Adrenal gland (tissue), 12 donors: ENCODE data around the gene LEF1. TPM values are rescaled to one million over a fixed set of nuclear protein-coding genes. Genes with fewer than 3 reads are reported as not detected.
A peak's percentile ranks its signal among the peaks of the same experiment; 100 is the strongest.

ENCODE experiments used
- DNase-seq, 7 donors: peaks; one replicate each; pipeline ENCODE4 v3.0.0-alpha.2; 2019 to 2020
- H3K27ac ChIP-seq, 5 donors: fragments of 200-600 bp; sonication (generic) in 4 of 5; 1 replicate in 3 of 5; 2 replicates in 2 of 5; pipeline versions ENCODE4 v1.5.1 to v1.8.0; 2016 to 2020; ENCODE audit warnings: mild to moderate bottlenecking in 1 of 5
- H3K27me3 ChIP-seq: fragments of 200-600 bp; 2 replicates; pipeline ENCODE4 v1.8.0; 2021
- H3K36me3 ChIP-seq, 2 donors: fragments of 200-600 bp; replicated peaks in 1 of 2; 1 replicate in 1 of 2; 2 replicates in 1 of 2; pipeline versions ENCODE4 v1.5.1 to v1.8.0; 2018 to 2022
- H3K4me1 ChIP-seq, 2 donors: fragments of 200-600 bp; replicated peaks in 1 of 2; 1 replicate in 1 of 2; 2 replicates in 1 of 2; pipeline versions ENCODE4 v1.5.1 to v1.8.0; 2018 to 2021
- H3K4me3 ChIP-seq, 4 donors: fragments of 200-600 bp; sonication (generic) in 3 of 4; one replicate each; pipeline ENCODE4 v1.5.1; 2016 to 2018
- H3K9me3 ChIP-seq, 3 donors: fragments of 200-600 bp; sonication (generic) in 1 of 3; replicated peaks in 1 of 3; 1 replicate in 2 of 3; 2 replicates in 1 of 3; pipeline versions ENCODE4 v1.5.1 to v1.8.0; 2016 to 2021
- CTCF ChIP-seq, 6 experiments: fragments of 450-650 bp in 4 of 6; fragments of 200-600 bp in 2 of 6; sonication (generic) in 1 of 6; IDR thresholded peaks; 1 replicate in 5 of 6; 2 replicates in 1 of 6; pipeline versions ENCODE4 v1.5.1 to v1.8.0; 2016 to 2021; ENCODE audit warnings: antibody characterized with exemption in 6 of 6, mild to moderate bottlenecking in 2 of 6, moderate library complexity in 1 of 6
- POLR2A ChIP-seq, 2 donors: fragments of 450-650 bp; IDR thresholded peaks; one replicate each; pipeline ENCODE4 v1.6.1; 2017; ENCODE audit warnings: antibody characterized with exemption in 2 of 2, mild to moderate bottlenecking in 2 of 2, moderate library complexity in 1 of 2
- WGBS, 4 donors: extraction: QIAGEN DNeasy Blood & Tissue Kit in 2 of 4; methylation state at CpG; one replicate each; pipeline versions ENCODE4 v1.1.5 to v1.1.7; 2013 to 2017; 5-methylcytosine and 5-hydroxymethylcytosine counted together
- intact Hi-C, 2 donors: fragments of 100-400 bp; cut with DNase I; formaldehyde crosslinking; loops; one replicate each; pipeline versions ENCODE4 v1.14.1 to v1.15.0; 2022 to 2023
- polyA plus RNA-seq, 3 donors: library from polyadenylated mRNA; stranded (reverse); fragments of 200-250 nt in 2 of 3; fragments of 350-450 nt in 1 of 3; fragmentation: Illumina TruSeq in 1 of 3; extraction: RNeasy Lipid Tissue Mini Kit (QIAGEN cat#74804) in 1 of 3; gene quantifications; one replicate each; pipeline ENCODE4 v1.2.3, GENCODE V29; 2013 to 2014
- total RNA-seq, 9 donors: library from RNA; depleted of rRNA in 4 of 9; stranded (reverse); fragments of >200 nt in 4 of 9; fragments of 120-200 nt in 1 of 9; fragmentation: NEBNext Ultra II Directional in 1 of 9; extraction: Animal tissue kit (Norgen Biotek cat#: 25700) in 1 of 9; gene quantifications; one replicate each; pipeline versions ENCODE4 v1.1.0 to v1.2.4, GENCODE V29; 2013 to 2023
- donor health status: healthy with polysubstance abuse.
- donor health status: Bipolar disorder and iron deficiency.
- donor health status: DM: yes; HTN: yes; CAD: no.
- donor health status: DM: no; HTN: no; CAD: no.
- donor health status: DM: no; HTN: no; CAD: no.
- donor health status: DM: yes; HTN: yes; CAD: no.

The LEF1 gene
- total and polyA plus RNA-seq, 12 donors, result 6.1 to 78.2 (median 41.5) TPM

DNA sequence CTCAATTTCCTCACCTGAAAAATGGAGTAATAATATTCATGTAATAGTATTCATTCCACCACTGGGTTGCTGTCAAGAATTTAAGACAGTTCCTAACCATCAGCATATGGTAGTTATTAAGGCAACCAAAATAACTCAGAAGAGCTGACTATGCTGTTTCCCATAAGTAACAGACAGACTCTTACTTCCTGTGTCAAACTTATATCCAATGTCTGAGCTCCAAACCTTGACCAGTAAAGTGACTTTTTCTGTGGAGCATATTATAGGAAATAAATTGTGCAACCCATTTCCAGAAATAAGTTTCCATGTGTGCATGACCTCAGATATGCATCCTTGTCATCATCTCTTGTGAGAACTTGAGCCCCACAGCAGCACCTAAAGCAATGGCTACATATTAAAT lies 100.3 kb downstream of the LEF1 start:
- H3K9me3 ChIP-seq, result no peaks in the 10 kb centered on the region
- H3K27ac ChIP-seq, result no peak overlapping the region
- no peak overlapping the region for H3K4me3 ChIP-seq
- no peaks in the 10 kb centered on the region for H3K4me1 ChIP-seq
- no peaks in the 10 kb centered on the region for H3K27me3 ChIP-seq
- H3K36me3 ChIP-seq, result no peaks in the 10 kb centered on the region
- TF ChIP-seq CTCF (IDR thresholded peaks at IDR 0.05), result no peak
- TF ChIP-seq POLR2A (IDR thresholded peaks at IDR 0.05), result no peak
- intact Hi-C loops, result no loop called here
- DNase-seq, result no peak

GRCh38 chr4:108060686-108061321 lies 107.9 kb downstream of the LEF1 start:
- Histone ChIP-seq H3K36me3 (no peaks in the 10 kb centered on the region), H3K27ac (no peak overlapping the region), H3K4me1 (no peaks in the 10 kb centered on the region), H3K9me3 (no peaks in the 10 kb centered on the region), H3K27me3 (no peaks in the 10 kb centered on the region), H3K4me3 (no peak overlapping the region)
- TF ChIP-seq CTCF (IDR thresholded peaks at IDR 0.05) (no peak), POLR2A (IDR thresholded peaks at IDR 0.05) (no peak)
- no peak for DNase-seq
- 61 to 66% (median 61%) methylated on average over 5 of the region's 5 CpGs for WGBS, 4 donors
- intact Hi-C loops, result no loop called here

- peak in 6 of 7 donors; percentile 30 to 46 (median 35) for DNase-seq
- no peaks in the 10 kb centered on the region for H3K4me1 ChIP-seq
- no peak overlapping the region for H3K27ac ChIP-seq
- TF ChIP-seq POLR2A (IDR thresholded peaks at IDR 0.05) (no peak), CTCF (IDR thresholded peaks at IDR 0.05) (peak; percentile 7 to 57 (median 48))
- no peak overlapping the region for H3K4me3 ChIP-seq
- H3K27me3 ChIP-seq, result no peaks in the 10 kb centered on the region
- no peaks in the 10 kb centered on the region for H3K9me3 ChIP-seq
- 47 to 53% (median 49%) methylated on average over 5 of the region's 5 CpGs for whole genome bisulfite sequencing, 4 donors
- intact Hi-C loops, result no loop called here
- no peaks in the 10 kb centered on the region for H3K36me3 ChIP-seq
Observed at GRCh38 chr4:108060164-108060563, 108.6 kb downstream of the LEF1 start.

DNA sequence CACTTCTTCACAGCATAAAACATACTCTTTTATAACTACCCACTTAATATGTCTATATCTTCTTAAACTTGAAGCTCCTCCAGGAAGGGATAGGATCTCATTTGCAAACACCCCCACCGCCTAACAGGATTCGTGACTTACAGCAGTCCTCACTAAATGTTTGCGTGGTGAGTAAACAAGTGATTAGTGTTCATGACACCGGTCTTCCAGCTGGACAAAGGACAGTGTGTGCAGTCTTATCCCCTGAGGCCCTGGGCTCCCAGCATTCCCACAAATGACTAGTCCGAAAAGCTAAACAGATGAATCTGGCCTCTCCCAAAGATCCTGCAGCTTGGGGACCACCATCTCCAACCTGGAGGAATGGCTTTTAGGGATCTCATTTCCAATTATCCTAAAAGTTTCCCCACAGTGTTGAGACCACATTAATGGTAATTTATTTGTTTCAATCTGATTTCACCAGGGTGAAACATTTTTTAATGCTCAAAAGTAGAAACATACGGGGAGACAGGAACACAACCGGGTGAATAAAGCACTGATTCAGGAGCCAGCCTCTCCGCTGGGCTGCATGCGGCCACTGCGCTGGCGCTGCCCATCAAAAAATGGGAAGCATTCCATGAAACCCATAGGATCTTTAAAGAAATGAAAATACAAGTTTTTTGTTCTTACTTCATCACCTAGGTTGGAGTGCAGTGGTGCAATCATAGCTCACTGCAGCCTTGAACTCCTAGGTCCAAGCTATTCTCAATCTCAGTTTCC lies 109.9 kb downstream of the LEF1 start:
- 82 to 83% (median 83%) methylated on average over 11 of the region's 11 CpGs for WGBS, 4 donors
- peak in 1 of 7 donors; percentile 25 for DNase-seq
- TF ChIP-seq CTCF (IDR thresholded peaks at IDR 0.05) (no peak), POLR2A (IDR thresholded peaks at IDR 0.05) (no peak)
- H3K4me1 ChIP-seq, result no peaks in the 10 kb centered on the region
- intact Hi-C loops, result loop anchor here in 1 of 2 donors (10.0 kb wide), 1 partner anchor 516 kb away; no protein-coding TSS in a partner anchor
- H3K27ac ChIP-seq, result no peak overlapping the region
- H3K36me3 ChIP-seq, result no peaks in the 10 kb centered on the region
- no peaks in the 10 kb centered on the region for H3K9me3 ChIP-seq
- H3K27me3 ChIP-seq, result no peaks in the 10 kb centered on the region
- no peak overlapping the region for H3K4me3 ChIP-seq
